ENCODE data around the gene NCAPG2.

Gene NCAPG2

GRCh38 chr7:158601090-158601489 lies 103.5 kb downstream of the NCAPG2 start:
- no peak for DNase-seq
- in situ Hi-C loops (cut with HindIII; ENCODE audit: low pct_ligation_motif_present, low sequenced_read_pairs), result no loop called here
- Histone ChIP-seq H3K27ac (no peak overlapping the region), H3K36me3 (replicated peaks) (no peaks in the 10 kb centered on the region), H3K27me3 (replicated peaks) (no peaks in the 10 kb centered on the region), H3K4me3 (ENCODE audit: low read depth, low read length) (no peak overlapping the region)
- no peak for TF ChIP-seq CTCF (IDR thresholded peaks at IDR 0.05; ENCODE audit: low read depth, low read length, missing control alignments)

GRCh38 chr7:158596745-158597144 lies 107.9 kb downstream of the NCAPG2 start:
- Histone ChIP-seq H3K4me3 (ENCODE audit: low read depth, low read length) (no peak overlapping the region), H3K36me3 (replicated peaks) (no peaks in the 10 kb centered on the region), H3K27ac (no peak overlapping the region), H3K27me3 (replicated peaks) (no peaks in the 10 kb centered on the region)
- no peak for TF ChIP-seq CTCF (IDR thresholded peaks at IDR 0.05; ENCODE audit: low read depth, low read length, missing control alignments)
- in situ Hi-C loops (cut with HindIII; ENCODE audit: low pct_ligation_motif_present, low sequenced_read_pairs), result no loop called here
- no peak for DNase-seq

GRCh38 chr7:158596309-158596708 lies 108.3 kb downstream of the NCAPG2 start:
- H3K4me3 ChIP-seq (ENCODE audit: low read depth, low read length), result no peak overlapping the region
- no peaks in the 10 kb centered on the region for H3K27me3 ChIP-seq (replicated peaks)
- no peaks in the 10 kb centered on the region for H3K36me3 ChIP-seq (replicated peaks)
- no peak overlapping the region for H3K27ac ChIP-seq
- TF ChIP-seq CTCF (IDR thresholded peaks at IDR 0.05; ENCODE audit: low read depth, low read length, missing control alignments), result no peak
- in situ Hi-C loops (cut with HindIII; ENCODE audit: low pct_ligation_motif_present, low sequenced_read_pairs), result no loop called here
- DNase-seq, result no peak

GRCh38 chr7:158595068-158595467 lies 109.5 kb downstream of the NCAPG2 start:
- Histone ChIP-seq H3K4me3 (ENCODE audit: low read depth, low read length) (no peak overlapping the region), H3K27ac (no peak overlapping the region), H3K36me3 (replicated peaks) (no peaks in the 10 kb centered on the region), H3K27me3 (replicated peaks) (no peaks in the 10 kb centered on the region)
- no peak for TF ChIP-seq CTCF (IDR thresholded peaks at IDR 0.05; ENCODE audit: low read depth, low read length, missing control alignments)
- in situ Hi-C loops (cut with HindIII; ENCODE audit: low pct_ligation_motif_present, low sequenced_read_pairs), result no loop called here
- DNase-seq, result no peak

GRCh38 chr7:158592541-158592940 lies 112.1 kb downstream of the NCAPG2 start:
- Histone ChIP-seq H3K27me3 (replicated peaks) (peaks cover 15% of the 10 kb centered on the region), H3K36me3 (replicated peaks) (no peaks in the 10 kb centered on the region), H3K27ac (no peak overlapping the region), H3K4me3 (ENCODE audit: low read depth, low read length) (no peak overlapping the region)
- TF ChIP-seq CTCF (IDR thresholded peaks at IDR 0.05; ENCODE audit: low read depth, low read length, missing control alignments), result no peak
- DNase-seq, result no peak
- in situ Hi-C loops (cut with HindIII; ENCODE audit: low pct_ligation_motif_present, low sequenced_read_pairs), result no loop called here

GRCh38 chr7:158591944-158592343 lies 112.7 kb downstream of the NCAPG2 start:
- in situ Hi-C loops (cut with HindIII; ENCODE audit: low pct_ligation_motif_present, low sequenced_read_pairs), result no loop called here
- Histone ChIP-seq H3K36me3 (replicated peaks) (no peaks in the 10 kb centered on the region), H3K27me3 (replicated peaks) (peaks cover 15% of the 10 kb centered on the region), H3K4me3 (ENCODE audit: low read depth, low read length) (no peak overlapping the region), H3K27ac (no peak overlapping the region)
- no peak for DNase-seq
- TF ChIP-seq CTCF (IDR thresholded peaks at IDR 0.05; ENCODE audit: low read depth, low read length, missing control alignments), result no peak
